OCI-LY3 (cell line): ENCODE results near the gene NUP93.

Experiments used
- H2AFZ ChIP-seq: fragments of 200-600, 300-600 bp; shearing (Covaris generic); 2 replicates; pipeline ENCODE4 v1.6.0; 2014; ENCODE audit warnings: antibody characterized with exemption, low read depth, low read length
- H3K27ac ChIP-seq: fragments of 200-600, 300-600 bp; sonication (generic); 2 replicates; pipeline ENCODE4 v1.5.1; 2014; ENCODE audit warnings: mild to moderate bottlenecking, low read length, moderate library complexity, mixed read lengths
- H3K27me3 ChIP-seq: fragments of 200-600, 300-600 bp; sonication (generic); 2 replicates; pipeline ENCODE4 v1.6.1; 2014; ENCODE audit warnings: low read depth, low read length, mixed read lengths
- H3K36me3 ChIP-seq: fragments of 200-600, 300-600 bp; sonication (generic); replicated peaks from 2 replicates; pipeline ENCODE3; 2014; ENCODE audit warnings: low read depth, low read length, mixed read lengths
- H3K4me1 ChIP-seq: fragments of 300-600, 200-600 bp; sonication (generic); 2 replicates; pipeline ENCODE4 v1.6.1; 2014; ENCODE audit warnings: low read length, mixed read lengths
- H3K4me2 ChIP-seq: fragments of 200-600, 300-600 bp; sonication (generic); 2 replicates; pipeline ENCODE4 v1.6.1; 2014; ENCODE audit warnings: low read length, mixed read lengths
- H3K4me3 ChIP-seq: fragments of 300-600, 200-600 bp; sonication (generic); 2 replicates; pipeline ENCODE4 v1.5.1; 2014; ENCODE audit warnings: antibody characterized with exemption, mild to moderate bottlenecking, low read length, moderate library complexity
- H3K79me2 ChIP-seq: fragments of 300-600, 200-600 bp; shearing (Covaris generic); 2 replicates; pipeline ENCODE4 v1.6.1; 2014; ENCODE audit warnings: mild to moderate bottlenecking, low read length, mixed read lengths
- H3K9ac ChIP-seq: fragments of 300-600, 200-600 bp; shearing (Covaris generic); 2 replicates; pipeline ENCODE4 v1.6.0; 2014; ENCODE audit warnings: mild to moderate bottlenecking, low read length, moderate library complexity
- H3K9me3 ChIP-seq: fragments of 200-600, 300-600 bp; shearing (Covaris generic); 2 replicates; pipeline ENCODE4 v1.6.1; 2014; ENCODE audit warnings: low read length, mixed read lengths; ENCODE audit not compliant: insufficient read depth
- H4K20me1 ChIP-seq: fragments of 200-600, 300-600 bp; sonication (generic); 2 replicates; pipeline ENCODE4 v1.6.1; 2016; ENCODE audit warnings: low read length, mixed read lengths; ENCODE audit not compliant: insufficient read depth
- EZH2phosphoT487 ChIP-seq: fragments of 200-600 bp; shearing (Covaris generic); IDR thresholded peaks from 2 replicates; pipeline ENCODE4 v1.6.1; 2018; ENCODE audit warnings: antibody characterized with exemption, mixed run types, low read depth
- TF ChIP-seq, protein P1 (sequence below): fragments of 200-600, 300-600 bp; sonication (generic); IDR thresholded peaks from 2 replicates; pipeline ENCODE4 v1.5.1; 2014; ENCODE audit warnings: antibody characterized with exemption, low read length, low read depth

NUP93 gene

DNA sequence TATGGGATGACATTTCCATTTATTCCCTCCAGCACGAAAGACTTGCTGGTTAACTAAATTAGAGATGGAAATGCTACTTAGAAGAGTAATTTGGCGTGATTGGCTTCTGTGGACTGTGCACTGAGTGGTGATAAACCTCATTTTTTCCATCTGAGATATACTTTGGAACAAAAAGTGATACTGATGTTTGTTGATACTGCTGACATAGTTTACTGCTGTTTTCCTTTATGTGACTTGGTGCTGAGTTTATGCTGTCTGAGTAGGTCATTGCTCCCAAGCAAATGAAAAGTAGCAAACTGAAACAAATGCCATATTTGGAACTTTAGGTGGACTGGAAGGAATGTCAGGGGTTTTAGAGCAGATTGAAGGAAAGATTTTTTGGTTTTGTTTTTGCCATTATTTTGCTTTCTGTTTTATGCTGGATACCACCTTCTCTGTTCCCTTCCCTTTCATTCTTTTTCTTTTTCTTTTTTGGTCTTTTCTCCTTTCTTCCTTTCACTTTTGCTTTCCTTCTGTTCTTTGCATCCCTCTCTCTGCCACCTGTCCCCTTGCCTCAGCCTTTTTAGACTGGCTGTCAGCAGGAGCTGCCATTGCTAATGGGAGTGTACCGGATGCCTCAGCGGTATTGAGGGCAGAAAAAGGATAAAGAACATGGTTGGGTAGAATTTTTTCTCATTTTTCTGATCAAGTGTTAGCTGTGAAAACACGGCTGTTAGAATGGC lies 41.8 kb downstream of the NUP93 start:
- H4K20me1 ChIP-seq, result peaks cover 6% of the 10 kb centered on the region; the same call in 1 of the 2 replicates
- H3K27ac ChIP-seq, result no peak overlapping the region
- no peak overlapping the region for H3K4me2 ChIP-seq
- H3K4me3 ChIP-seq, result no peak overlapping the region
- no peaks in the 10 kb centered on the region for H3K4me1 ChIP-seq
- peaks cover 35% of the 10 kb centered on the region for H3K79me2 ChIP-seq
- H3K9me3 ChIP-seq, result no peaks in the 10 kb centered on the region
- TF ChIP-seq EZH2phosphoT487, result no peak
- TF ChIP-seq, protein P1, sequence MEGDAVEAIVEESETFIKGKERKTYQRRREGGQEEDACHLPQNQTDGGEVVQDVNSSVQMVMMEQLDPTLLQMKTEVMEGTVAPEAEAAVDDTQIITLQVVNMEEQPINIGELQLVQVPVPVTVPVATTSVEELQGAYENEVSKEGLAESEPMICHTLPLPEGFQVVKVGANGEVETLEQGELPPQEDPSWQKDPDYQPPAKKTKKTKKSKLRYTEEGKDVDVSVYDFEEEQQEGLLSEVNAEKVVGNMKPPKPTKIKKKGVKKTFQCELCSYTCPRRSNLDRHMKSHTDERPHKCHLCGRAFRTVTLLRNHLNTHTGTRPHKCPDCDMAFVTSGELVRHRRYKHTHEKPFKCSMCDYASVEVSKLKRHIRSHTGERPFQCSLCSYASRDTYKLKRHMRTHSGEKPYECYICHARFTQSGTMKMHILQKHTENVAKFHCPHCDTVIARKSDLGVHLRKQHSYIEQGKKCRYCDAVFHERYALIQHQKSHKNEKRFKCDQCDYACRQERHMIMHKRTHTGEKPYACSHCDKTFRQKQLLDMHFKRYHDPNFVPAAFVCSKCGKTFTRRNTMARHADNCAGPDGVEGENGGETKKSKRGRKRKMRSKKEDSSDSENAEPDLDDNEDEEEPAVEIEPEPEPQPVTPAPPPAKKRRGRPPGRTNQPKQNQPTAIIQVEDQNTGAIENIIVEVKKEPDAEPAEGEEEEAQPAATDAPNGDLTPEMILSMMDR, result no peak
- H2AFZ ChIP-seq, result no peak overlapping the region
- H3K36me3 ChIP-seq, result peaks cover 6% of the 10 kb centered on the region
- no peak overlapping the region for H3K9ac ChIP-seq
- no peaks in the 10 kb centered on the region for H3K27me3 ChIP-seq

DNA sequence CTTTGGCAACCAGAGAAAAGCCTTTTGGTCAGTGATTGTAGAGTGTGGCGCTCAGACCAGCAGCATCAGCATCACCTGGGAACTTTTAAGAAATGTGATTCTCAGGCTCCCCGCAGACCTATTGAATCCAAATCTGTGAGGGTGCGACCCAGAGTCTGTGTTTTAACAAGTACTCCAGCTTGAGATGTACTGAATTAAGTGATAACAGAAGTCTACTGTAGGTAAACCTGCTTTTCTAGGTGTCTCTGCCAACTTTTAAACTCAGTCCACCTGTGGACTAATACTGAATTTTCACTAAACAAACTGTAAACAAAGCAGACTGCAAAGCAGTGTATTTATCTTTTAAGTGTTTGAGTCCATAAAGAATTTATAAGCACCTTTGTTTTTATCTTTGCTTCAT lies 43.6 kb downstream of the NUP93 start:
- no peak for TF ChIP-seq EZH2phosphoT487
- TF ChIP-seq, protein P1, result no peak
- H3K79me2 ChIP-seq, result peaks cover 35% of the 10 kb centered on the region
- peaks cover 6% of the 10 kb centered on the region; the same call in 1 of the 2 replicates for H4K20me1 ChIP-seq

DNA sequence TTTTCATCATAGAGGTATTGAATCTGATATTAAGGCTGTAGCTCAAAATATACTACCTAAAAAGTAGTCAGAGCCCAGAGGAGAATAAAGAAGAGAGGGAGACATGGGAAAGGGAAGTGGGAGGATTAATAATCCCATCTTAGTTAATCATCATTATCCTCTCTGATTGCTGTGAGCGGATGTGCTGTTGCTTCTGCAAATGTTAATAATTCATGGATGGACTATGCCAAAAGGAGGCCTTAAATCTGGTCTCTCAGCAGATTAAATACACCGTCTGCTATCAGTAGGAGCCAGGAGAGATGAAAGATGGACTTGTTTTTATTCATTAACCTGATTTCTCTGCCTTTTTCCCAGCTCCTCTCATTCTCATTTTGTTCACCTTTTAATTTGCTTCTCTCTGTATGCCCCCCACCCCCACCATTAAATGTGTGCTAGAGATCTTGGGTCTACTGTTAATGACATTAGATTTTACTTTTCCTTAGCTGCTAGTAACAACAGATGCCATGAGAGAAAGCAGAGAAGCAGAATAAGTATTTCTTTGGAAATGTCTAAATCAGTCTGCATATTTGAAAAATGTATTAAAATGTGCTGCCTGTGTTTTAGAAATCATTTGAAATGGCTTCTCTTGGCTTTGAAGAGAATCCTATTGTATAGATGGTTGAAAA lies 44.2 kb downstream of the NUP93 start:
- TF ChIP-seq EZH2phosphoT487, result no peak
- TF ChIP-seq, protein P1, result no peak
- no peaks in the 10 kb centered on the region for H3K9me3 ChIP-seq
- no peak overlapping the region for H3K4me3 ChIP-seq
- H3K27me3 ChIP-seq, result no peaks in the 10 kb centered on the region
- H3K36me3 ChIP-seq, result no peaks in the 10 kb centered on the region
- H2AFZ ChIP-seq, result no peak overlapping the region
- no peak overlapping the region for H3K27ac ChIP-seq
- peaks cover 6% of the 10 kb centered on the region; the same call in 1 of the 2 replicates for H4K20me1 ChIP-seq
- no peak overlapping the region for H3K4me2 ChIP-seq
- peaks cover 35% of the 10 kb centered on the region for H3K79me2 ChIP-seq
- no peaks in the 10 kb centered on the region for H3K4me1 ChIP-seq
- no peak overlapping the region for H3K9ac ChIP-seq

More for the DNA sequence above, 43.6 kb downstream of the NUP93 start:
- H3K9me3 ChIP-seq, result no peaks in the 10 kb centered on the region
- H3K36me3 ChIP-seq, result no peaks in the 10 kb centered on the region
- no peak overlapping the region for H2AFZ ChIP-seq
- no peak overlapping the region for H3K27ac ChIP-seq
- no peaks in the 10 kb centered on the region for H3K4me1 ChIP-seq
- H3K4me2 ChIP-seq, result no peak overlapping the region
- no peaks in the 10 kb centered on the region for H3K27me3 ChIP-seq
- no peak overlapping the region for H3K4me3 ChIP-seq
- no peak overlapping the region for H3K9ac ChIP-seq

DNA sequence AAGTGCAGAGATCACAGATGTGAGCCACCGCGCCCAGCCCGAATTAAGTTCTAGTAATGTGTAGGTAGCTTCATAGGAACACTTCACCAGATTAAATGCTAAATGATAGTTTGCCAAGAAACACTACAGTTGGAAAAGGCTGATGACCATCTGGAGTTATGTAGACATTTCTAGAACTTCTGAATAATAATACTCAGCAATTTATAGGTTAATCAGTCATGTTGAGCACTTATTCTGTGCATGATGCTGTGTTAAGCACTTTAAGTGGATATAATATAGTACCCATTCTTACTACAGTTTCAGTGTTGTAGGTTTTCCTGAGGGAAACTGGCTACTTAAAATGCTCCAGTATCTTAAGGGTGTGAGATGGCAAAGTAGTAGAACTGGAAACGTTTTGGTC lies 45.2 kb downstream of the NUP93 start:
- H3K4me2 ChIP-seq, result no peak overlapping the region

More for the DNA sequence above, 45.2 kb downstream of the NUP93 start:
- Histone ChIP-seq H2AFZ (no peak overlapping the region), H3K4me1 (no peaks in the 10 kb centered on the region), H3K36me3 (no peaks in the 10 kb centered on the region), H3K9ac (no peak overlapping the region), H3K79me2 (peaks cover 36% of the 10 kb centered on the region), H4K20me1 (peaks cover 6% of the 10 kb centered on the region), H3K27ac (no peak overlapping the region), H3K4me3 (no peak overlapping the region), H3K9me3 (no peaks in the 10 kb centered on the region), H3K27me3 (no peaks in the 10 kb centered on the region)
- TF ChIP-seq, protein P1, result no peak
- no peak for TF ChIP-seq EZH2phosphoT487
